GM19238 (cell line): Measurements from ENCODE around the gene KCNIP3.
"Not testable (repeated sequence)": the region's sequence is repeated elsewhere in the genome, so short reads cannot be mapped to it uniquely, and the experiment has no call there.

Experiments used
- DNase-seq: peaks from one replicate; pipeline ENCODE4 v3.0.0; 2011; ENCODE audit warnings: low spot score; ENCODE audit not compliant: insufficient read length

KCNIP3 gene

DNA sequence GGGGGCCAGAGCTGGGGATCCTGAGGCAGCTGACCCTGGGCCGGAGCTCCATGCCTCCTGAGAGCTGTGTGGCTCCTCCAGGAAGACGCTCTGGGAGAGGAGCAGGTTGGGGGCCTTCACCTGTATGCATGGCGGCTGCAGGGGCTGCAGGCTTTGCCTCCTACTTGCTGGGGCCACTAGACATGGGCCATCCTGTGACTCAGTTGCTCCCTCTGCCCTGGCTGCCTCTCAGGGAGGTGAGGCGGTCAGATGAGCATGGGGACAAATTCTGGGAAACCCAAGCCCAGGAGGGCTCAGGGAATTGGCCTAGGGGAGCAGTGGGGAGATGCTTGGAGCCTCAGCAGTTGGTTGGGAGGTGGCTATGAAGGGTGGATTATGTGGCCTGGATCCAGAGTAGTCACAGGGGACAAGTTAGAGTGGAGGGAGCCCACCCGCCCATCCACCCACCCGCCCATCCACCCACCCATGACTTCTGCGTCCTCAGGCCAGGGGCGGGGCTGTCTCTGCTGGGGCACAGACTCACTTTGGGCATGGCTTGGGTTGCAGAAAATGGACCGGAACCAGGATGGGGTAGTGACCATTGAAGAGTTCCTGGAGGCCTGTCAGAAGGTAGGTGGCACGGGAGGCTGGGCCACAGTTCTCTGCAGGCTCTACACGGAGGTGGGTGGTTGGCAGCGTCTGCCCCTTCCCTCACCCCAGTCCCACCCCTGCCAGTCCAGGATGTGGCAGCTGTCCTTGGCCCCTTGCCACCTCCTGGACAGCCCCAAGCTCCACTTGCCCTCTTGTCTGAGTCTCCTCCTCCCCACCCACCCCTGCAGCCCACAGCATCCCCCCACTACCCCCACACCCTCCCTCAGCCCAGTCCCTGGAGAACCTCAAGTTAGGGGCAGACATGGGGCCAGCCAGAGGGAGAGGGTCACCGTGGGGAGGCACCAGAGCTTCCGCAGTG is 85.8 kb downstream of the KCNIP3 start:
- no peak for DNase-seq

DNA sequence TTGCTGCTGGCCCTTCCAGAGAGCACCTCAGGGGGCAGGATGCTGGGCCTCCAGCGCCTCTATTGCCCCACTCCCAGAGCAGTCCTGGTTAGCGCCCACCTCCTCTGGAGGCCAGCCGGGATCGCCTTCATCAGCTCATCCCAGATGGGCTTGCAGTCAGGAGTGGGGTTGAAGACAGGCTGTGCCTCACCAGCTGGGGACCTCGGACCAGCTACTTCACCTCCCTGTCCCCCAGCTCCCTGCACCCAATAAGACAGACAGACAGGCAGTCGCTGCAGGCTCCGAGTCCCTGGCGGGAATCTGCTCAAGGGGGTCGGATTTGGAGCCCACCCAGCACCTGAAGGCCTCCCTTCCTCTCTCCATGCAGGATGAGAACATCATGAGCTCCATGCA is 86.5 kb downstream of the KCNIP3 start:
- no peak for DNase-seq

DNA sequence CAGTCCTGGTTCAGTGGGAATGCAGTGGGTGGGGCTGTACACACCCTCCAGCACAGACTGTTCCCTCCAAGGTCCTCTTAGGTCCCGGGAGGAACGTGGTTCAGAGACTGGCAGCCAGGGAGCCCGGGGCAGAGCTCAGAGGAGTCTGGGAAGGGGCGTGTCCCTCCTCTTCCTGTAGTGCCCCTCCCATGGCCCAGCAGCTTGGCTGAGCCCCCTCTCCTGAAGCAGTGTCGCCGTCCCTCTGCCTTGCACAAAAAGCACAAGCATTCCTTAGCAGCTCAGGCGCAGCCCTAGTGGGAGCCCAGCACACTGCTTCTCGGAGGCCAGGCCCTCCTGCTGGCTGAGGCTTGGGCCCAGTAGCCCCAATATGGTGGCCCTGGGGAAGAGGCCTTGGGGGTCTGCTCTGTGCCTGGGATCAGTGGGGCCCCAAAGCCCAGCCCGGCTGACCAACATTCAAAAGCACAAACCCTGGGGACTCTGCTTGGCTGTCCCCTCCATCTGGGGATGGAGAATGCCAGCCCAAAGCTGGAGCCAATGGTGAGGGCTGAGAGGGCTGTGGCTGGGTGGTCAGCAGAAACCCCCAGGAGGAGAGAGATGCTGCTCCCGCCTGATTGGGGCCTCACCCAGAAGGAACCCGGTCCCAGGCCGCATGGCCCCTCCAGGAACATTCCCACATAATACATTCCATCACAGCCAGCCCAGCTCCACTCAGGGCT is 87.9 kb downstream of the KCNIP3 start:
- DNase-seq, result no peak

DNA sequence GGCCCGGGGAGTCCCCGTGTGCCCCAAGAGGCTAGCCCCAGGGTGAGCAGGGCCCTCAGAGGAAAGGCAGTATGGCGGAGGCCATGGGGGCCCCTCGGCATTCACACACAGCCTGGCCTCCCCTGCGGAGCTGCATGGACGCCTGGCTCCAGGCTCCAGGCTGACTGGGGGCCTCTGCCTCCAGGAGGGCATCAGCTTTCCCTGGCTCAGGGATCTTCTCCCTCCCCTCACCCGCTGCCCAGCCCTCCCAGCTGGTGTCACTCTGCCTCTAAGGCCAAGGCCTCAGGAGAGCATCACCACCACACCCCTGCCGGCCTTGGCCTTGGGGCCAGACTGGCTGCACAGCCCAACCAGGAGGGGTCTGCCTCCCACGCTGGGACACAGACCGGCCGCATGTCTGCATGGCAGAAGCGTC is 88.4 kb downstream of the KCNIP3 start:
- DNase-seq, result no peak

DNA sequence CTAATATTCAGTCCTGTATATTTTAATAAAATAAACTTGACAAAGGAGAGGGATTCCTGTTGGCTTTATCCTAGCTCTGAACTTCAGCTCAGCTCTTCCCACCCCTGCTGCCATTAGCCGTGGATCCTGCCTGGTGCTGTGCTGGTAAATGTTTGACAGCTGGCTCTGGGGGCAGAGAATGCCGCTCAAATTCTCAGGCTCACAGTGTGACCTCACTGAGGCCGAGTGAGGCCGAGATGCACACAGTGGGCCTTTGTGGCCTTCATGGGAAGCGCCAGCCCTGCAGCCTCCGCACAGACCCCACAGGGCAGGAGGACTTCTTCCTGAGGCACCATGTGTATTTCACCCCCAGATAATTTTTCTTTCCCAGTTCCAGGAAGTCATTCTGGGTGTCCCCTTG is 88.9 kb downstream of the KCNIP3 start:
- DNase-seq, result no peak

DNA sequence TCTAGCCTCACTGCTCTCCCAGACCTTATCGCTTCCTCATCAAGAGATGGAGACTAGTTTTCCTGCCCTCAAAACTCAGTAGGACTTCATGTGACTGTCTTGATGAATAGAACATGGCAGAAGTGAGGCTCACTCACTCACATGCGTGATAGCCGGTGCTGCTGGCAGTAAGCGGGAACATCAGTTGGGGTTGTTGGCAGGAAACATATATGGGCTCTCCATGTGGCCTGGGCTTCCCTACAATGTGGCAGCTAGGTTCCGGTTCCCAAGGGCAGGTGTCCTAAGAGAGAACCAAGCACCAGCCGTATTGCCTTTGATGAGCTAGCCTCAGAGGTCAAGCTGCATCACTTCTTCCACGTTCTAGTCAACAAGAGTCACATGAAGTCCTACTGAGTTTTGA is 90.2 kb downstream of the KCNIP3 start:
- no peak for DNase-seq

DNA sequence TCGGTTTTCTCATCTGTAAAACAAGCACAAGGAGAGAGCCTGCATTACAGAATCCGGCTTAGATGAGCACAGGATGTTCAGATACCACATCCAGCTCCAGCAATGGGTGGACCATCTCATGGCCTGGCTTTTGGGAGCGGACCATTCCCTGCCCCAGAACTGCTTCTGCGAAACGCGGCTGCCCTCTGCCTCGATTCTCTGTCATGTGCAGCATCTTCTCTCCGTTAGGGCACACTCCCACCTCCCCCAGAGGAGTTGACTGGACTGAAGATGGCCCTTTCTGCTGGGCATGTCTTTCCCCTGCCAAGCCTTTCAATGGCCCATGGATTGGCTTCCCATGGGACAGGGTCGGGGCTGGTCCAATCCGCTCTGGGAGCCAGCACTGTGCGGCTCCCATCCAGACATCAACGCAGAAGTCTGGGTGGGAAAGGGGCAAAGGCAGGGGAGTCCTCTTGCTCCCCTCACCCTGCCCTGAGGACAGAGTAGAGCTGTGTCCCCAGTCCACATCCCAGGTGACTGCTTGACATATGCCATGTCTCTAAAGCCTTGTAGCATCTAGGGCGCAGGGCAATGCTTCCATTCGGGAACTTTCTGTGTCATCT is 91.0 kb downstream of the KCNIP3 start:
- no peak for DNase-seq

DNA sequence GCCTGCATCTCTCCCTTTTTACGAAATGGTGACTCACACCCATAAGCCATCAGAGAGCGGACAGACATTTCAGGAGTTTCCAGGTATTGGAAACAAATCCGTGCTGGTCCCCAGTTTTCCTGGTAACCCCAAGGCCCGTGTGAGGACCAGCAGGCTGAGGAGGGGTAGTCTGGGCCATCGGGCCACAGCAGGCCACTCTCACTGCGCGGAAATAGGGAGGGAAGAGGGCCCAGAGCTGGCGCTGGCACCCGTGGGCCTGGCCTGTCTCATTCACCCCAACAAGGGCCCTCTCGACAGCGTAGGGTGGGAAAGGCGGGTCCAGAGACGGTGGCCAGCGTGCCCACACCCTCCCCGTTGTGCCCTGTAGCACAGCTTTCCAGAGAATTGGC is 91.7 kb downstream of the KCNIP3 start:
- no peak for DNase-seq

DNA sequence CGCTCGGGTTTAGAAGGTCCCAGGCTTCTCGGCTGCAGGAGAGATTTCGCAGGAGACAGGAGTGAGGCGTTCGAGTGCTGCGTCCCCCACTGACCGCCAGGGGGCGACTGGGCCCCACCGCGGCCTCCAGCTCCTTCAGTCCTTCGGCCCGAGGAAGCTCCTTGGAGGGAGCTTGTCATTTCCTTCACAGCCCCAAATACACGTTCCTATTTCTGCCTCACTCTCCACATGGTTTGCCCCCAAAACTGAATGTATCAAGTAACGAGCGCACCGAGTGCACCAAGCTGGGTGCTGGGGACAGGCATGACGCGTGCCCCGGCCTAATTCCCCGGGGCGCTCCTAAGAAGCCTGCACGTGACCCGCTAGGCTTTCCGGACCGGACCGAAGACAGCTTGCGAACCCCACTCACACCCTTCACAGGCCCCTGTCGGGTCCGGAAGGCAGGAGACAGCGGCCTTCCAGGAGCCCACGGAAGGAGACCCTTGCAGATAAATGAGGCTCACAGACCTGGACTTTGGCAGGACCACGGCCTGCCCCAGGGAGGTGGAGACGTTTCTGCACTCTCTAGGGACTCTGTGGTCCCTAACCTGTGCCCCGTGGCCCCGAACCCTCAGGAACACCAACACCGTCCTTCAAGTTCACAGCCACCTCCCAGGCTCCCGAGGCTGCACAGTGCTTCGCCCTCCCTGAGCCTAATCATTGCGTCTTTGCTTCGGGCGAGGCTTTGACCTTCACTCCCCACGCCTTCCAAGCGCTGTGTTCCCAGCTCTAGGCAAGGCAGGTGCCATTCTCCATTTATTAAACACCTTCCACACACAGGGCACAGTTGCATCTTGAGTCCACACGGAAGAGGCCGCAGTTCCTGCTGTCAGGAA is 92.3 kb downstream of the KCNIP3 start:
- DNase-seq, result peak; percentile 67

DNA sequence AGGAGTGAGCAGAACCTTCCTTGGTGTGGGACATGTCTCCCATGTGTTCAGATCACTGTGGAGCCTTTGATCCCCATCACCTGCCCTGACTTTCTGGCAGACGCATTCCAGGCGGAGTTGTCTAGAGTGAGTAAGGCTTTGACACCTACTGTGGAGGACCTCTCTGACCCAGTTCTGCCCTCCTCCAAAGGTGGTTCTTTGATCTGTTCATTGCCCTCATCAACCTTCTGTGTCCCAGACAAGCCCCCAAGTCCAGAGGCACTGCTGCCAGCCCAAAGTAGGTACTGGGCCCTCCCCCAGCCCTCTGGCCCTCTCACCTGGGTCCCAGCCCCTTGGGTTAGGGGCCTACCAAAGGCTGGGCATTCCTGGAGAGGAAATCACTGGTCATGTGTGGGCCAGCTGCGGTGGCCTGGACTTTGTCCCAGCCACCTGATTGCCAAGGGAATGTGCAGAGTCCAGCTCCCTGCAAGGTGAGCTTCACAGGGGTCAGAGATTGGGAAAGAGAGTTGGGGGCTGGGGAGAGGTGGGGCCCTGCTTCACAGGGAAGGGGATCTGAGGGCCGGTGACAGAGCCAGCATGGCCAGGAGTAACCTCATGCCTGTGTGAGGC is 93.2 kb downstream of the KCNIP3 start:
- DNase-seq, result no peak

DNA sequence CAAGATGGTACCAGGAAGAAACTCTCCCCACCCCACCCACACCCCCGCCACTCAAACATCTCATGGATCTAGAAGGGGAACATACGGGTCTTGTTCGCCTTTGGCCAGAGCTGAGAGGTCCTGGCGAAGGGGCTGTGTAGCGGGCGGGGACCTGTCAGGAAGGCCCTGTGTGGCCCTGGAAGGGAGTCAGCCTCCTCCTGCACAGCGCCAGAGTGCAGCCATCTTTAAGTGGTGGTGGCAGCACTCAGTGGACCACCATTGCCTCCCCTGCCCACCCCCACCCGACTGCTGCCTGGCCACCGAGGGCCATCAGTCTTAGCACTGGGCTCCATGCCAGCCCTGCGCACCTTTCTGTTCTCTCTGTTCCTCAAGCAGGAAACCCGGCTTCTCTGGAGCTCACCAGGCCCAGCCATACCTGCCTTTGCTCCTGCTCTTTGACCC is 93.8 kb downstream of the KCNIP3 start:
- no peak for DNase-seq

DNA sequence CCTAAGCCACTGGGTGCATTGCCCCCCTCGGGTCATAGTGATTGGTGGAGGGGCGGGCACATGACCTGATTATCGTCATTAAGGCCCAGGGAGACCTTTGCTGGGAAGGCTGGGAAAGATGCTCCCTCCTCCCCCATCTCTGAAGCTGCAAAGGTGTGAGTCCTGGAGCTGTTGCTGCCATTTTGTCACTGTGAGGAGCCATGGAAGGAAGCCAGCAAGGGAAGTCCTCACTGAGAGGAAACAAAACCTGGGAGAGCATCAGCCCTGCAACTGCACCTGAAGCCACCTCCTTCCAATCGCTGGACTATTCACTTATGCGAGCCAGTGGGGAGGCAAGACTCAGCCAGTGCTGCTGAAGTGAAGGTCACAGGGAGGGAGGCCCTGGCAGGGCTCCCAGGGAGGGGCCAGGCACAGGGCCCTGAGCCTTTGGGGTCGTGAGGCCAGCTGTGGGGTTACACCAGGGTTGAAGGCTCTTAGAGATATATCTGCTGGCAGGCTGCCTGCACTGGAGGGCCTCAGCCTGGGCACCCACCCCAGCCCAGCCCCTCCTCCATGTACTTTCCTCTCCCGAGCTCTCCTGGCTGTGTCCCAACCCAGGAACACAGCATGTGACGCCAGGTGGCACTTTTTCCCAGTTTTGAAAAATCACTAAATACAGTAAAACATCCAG is 94.6 kb downstream of the KCNIP3 start:
- no peak for DNase-seq

DNA sequence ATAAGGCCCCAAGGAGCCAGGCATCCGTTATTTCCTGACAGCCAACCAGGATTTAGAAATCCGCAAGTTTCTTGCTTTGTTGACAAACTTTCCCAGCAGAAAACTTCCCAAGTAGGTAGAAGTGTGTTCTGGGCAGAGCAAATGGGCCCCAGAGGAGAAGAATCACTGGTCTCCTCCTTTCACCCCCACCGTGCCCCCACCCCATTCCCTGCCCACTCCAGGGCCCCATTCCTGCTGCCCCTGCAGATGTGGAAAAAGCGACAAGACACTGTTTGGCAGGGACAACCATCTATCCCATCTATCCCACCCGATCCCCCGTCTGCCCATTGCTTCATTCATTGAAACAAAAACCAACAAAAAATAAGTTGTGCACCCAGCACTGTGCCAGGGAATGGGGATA is 95.2 kb downstream of the KCNIP3 start:
- no peak for DNase-seq

DNA sequence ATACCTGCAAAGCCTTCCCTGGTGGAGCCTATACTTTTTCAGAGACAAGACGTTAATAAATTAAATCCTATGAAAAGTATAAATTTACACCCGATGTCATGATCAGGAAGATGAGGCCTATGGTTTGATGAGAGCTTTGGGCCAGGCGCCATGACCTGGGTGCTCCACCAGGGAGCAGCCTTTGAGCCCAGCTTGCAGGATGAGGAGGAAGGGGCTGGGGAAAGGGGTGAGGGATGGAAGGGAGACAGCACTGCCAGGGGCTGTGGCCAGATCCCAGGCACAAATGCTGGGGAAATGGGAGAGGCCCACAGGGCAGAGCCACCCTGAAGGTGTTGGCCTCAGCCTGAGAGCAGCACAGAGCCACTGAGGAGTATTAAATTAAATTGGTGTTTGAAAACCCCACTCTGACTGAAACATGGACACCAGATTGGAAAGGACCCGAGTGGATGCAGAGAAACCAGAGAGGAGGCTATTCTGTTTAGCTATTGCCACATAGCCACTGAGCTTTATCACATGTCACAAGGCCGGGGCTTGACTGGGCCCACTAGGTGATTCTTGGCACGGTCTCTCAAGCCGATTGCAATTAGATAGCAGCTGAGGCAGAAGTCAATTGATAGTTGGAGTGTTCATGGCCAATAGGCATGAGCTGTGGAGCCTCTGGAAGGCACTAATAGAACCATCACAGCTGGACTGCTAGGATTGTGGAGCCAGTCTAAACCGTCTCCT is 95.7 kb downstream of the KCNIP3 start:
- DNase-seq, result no peak

DNA sequence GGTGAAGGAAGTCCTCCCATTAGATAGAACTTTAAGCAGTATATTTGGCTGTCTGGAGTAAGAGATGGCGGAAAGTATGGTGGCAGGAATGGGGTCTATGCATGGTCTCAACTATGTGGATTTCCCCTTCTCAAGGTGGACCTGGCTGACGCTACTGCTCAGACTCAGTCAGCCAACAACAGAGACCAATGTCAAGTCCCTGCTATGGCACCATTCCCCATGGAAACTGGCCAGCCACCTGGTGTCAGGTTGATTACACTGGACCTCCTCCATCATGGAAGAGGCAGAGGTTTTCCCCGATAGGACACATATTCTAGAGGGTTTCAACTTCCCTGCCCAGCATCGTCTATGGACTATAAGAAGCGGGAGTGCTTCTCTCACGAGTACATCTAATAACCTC is 96.8 kb downstream of the KCNIP3 start:
- no peak for DNase-seq

DNA sequence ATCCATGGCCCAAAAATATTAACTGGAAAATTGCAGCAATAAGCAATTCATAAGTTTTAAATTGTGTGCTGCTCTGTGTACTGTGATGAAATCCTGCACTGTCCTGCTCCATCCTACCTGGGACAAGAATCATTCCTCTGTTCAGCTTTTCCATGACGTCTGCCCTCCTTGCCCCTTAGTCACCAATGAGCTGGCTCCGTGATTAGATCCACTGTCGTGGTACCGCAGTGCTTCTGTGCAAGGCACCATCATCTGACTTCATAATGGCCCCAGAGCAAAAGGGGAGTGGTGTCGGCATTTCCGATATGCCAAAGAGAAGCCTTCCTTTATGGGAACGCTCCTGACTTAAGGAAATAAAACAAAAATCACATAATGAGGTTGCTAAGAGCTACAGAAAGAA is 101.9 kb downstream of the KCNIP3 start:
- DNase-seq, result no peak

DNA sequence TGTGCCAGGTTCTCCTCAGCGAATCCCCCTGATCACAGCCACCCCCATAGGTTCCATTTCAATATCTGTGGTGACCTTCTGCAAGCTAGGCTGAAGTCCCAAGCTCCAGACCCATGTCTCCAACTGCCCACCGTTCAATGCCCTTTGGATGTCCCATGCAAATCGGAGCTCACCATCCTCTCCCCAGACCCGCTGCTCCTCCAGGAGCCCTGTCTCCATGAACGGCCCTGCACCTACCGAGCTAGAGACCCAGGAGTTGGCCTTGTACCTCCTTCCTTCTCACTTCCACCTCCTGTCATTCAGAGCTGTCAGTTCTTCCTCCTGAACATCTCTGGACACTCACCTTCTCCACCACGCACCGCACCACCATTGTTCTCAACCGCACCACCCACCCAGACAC is 104.3 kb downstream of the KCNIP3 start:
- no peak for DNase-seq

DNA sequence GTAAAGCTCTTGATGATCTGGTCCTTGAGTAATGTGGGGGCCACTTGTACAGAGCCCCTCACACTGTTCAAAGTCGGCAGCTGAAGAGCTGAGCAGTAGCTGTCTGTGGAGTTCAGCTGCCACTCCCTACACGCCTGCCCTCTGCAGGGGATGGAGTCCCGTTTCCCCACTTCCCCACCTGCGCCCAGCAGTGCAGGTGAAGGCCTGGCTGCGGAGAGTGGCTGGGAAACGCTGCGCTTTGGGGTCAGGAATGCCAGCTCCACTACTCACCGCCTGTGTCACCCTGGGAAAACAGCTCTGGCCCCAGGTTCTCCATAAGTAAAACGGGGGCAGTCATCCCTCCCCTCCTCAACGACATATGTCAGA is 104.8 kb downstream of the KCNIP3 start:
- DNase-seq, result not testable (repeated sequence)

DNA sequence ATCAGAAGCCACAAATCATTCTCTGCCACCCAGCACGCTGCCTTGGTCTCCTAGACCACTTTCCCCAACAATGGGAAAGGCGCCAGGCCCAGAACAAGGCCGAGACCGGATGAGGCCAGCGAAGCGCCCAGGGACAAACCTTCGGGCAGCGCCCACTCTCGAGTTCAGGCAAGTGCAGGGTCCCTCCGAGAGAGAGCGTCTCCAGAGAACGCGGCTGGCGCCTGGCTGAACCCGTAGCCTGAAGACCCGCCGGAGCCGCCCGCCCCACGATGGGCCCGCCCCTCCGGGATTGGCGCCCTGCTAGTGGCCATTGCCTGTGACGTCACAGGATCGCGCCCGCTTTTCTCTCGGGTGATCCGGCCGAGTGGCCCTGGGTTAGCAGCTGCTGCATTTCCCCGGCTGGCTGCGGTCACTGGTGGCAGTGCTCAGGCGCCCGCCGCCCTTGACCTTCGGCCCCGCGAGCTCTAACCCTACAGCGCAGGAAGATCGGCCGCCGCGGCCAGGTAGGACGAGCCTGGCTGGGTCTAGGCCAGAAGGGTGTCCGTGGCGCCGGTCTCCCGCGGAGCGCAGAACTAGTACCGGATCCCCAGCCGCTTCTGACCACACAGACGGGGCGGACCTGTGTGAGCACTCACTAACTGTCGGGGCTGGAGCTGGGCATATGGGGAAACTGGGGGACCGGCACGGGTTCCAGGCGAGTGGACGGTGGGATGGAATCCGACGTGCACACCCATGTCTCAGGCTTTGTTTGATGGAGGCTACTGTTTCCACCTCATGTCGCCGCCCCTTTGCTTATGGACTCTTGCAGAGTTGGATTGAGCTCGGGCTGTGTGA is 105.4 kb downstream of the KCNIP3 start, which contains the start of gene FAHD2A:
FAHD2A (plus strand) TSS at position 339 of the 834 bp plus-strand sequence. CDS start 2,851 bp downstream, outside the sequence.
- peak; percentile 99 for DNase-seq
